Measurements from ENCODE around the gene THBS1. TPM values are rescaled to one million over a fixed set of nuclear protein-coding genes. Genes with fewer than 3 reads are reported as not detected.

The THBS1 gene
- total and polyA plus RNA-seq, 2 donors from 2014 or later = 26.4 to 377 TPM

GRCh38 chr15:39595338-39596221 lies 14.7 kb downstream of the THBS1 start:
- H3K27me3 ChIP-seq (ENCODE audit: control insufficient read depth, insufficient read depth, low read length) = no peaks in the 10 kb centered on the region
- no peak overlapping the region for H3K4me3 ChIP-seq (ENCODE audit: low read length in 3 of 3)
- DNase-seq (no peak), FAIRE-seq (no peak)
- H3K9me3 ChIP-seq (ENCODE audit: control insufficient read depth in 2 of 3, insufficient read depth in 1 of 3, low read length in 3 of 3) = no peaks in the 10 kb centered on the region
- TF ChIP-seq CTCF (IDR thresholded peaks at IDR 0.05; ENCODE audit: borderline replicate concordance, extremely low read depth, insufficient read depth) = no peak
- intact Hi-C loops (cut with DNase I) = no loop called here
- peaks cover 3 to 9% (median 3%) of the 10 kb centered on the region in 3 donors for H3K4me1 ChIP-seq (ENCODE audit: control insufficient read depth in 2 of 3, insufficient read depth in 2 of 3, low read depth in 1 of 3, low read length in 3 of 3)
- H3K27ac ChIP-seq (ENCODE audit: low read depth in 2 of 2, low read length in 2 of 2) = peak overlapping the region in 1 of 2 donors; percentile 30
- H3K36me3 ChIP-seq (ENCODE audit: control insufficient read depth in 2 of 3, insufficient read depth in 3 of 3, low read length in 3 of 3) = peaks cover 33 to 47% (median 42%) of the 10 kb centered on the region in 3 donors
- no peak overlapping the region for H3K9ac ChIP-seq (ENCODE audit: low read length in 3 of 3)

- H3K9ac ChIP-seq (ENCODE audit: low read length in 3 of 3) = no peak overlapping the region
- H3K36me3 ChIP-seq (ENCODE audit: control insufficient read depth in 2 of 3, insufficient read depth in 3 of 3, low read length in 3 of 3) = peaks cover 25 to 37% (median 34%) of the 10 kb centered on the region in 3 donors
- H3K4me1 ChIP-seq (ENCODE audit: control insufficient read depth in 2 of 3, insufficient read depth in 2 of 3, low read depth in 1 of 3, low read length in 3 of 3) = peaks cover 3 to 6% (median 3%) of the 10 kb centered on the region in 3 donors
- intact Hi-C loops (cut with DNase I) = no loop called here
- no peak for DNase-seq
- no peaks in the 10 kb centered on the region for H3K9me3 ChIP-seq (ENCODE audit: control insufficient read depth in 2 of 3, insufficient read depth in 1 of 3, low read length in 3 of 3)
- no peak for TF ChIP-seq CTCF (IDR thresholded peaks at IDR 0.05; ENCODE audit: borderline replicate concordance, extremely low read depth, insufficient read depth)
- H3K4me3 ChIP-seq (ENCODE audit: low read length in 3 of 3) = no peak overlapping the region
- H3K27me3 ChIP-seq (ENCODE audit: control insufficient read depth, insufficient read depth, low read length) = no peaks in the 10 kb centered on the region
- H3K27ac ChIP-seq (ENCODE audit: low read depth in 2 of 2, low read length in 2 of 2) = peak overlapping the region in 1 of 2 donors; percentile 5
- no peak for FAIRE-seq
Measured at GRCh38 chr15:39596358-39597051, 15.6 kb downstream of the THBS1 start.

- Histone ChIP-seq H3K9me3 (ENCODE audit: control insufficient read depth in 2 of 3, insufficient read depth in 1 of 3, low read length in 3 of 3) (no peaks in the 10 kb centered on the region), H3K4me1 (ENCODE audit: control insufficient read depth in 2 of 3, insufficient read depth in 2 of 3, low read depth in 1 of 3, low read length in 3 of 3) (peaks cover 3 to 6% (median 3%) of the 10 kb centered on the region in 3 donors), H3K27me3 (ENCODE audit: control insufficient read depth, insufficient read depth, low read length) (no peaks in the 10 kb centered on the region), H3K4me3 (ENCODE audit: low read length in 3 of 3) (no peak overlapping the region), H3K9ac (ENCODE audit: low read length in 3 of 3) (no peak overlapping the region), H3K27ac (ENCODE audit: low read depth in 2 of 2, low read length in 2 of 2) (no peak overlapping the region), H3K36me3 (ENCODE audit: control insufficient read depth in 2 of 3, insufficient read depth in 3 of 3, low read length in 3 of 3) (peaks cover 20 to 33% (median 31%) of the 10 kb centered on the region in 3 donors)
- FAIRE-seq (no peak), DNase-seq (no peak)
- intact Hi-C loops (cut with DNase I) = no loop called here
- no peak for TF ChIP-seq CTCF (IDR thresholded peaks at IDR 0.05; ENCODE audit: borderline replicate concordance, extremely low read depth, insufficient read depth)
Measured at GRCh38 chr15:39597336-39597735, 16.5 kb downstream of the THBS1 start.

Measured in kidney (tissue), 14 donors.